Stomach (tissue), 4 donors: ENCODE results near the gene MUC16.

Source experiments
- POLR2A ChIP-seq, 4 donors: fragments of 450-650 bp; IDR thresholded peaks; one replicate each; pipeline ENCODE4 v1.6.1; 2016; ENCODE audit warnings: antibody characterized with exemption in 4 of 4, control low read depth in 2 of 4, mild to moderate bottlenecking in 1 of 4, moderate library complexity in 1 of 4
- POLR2AphosphoS5 ChIP-seq, 3 donors: sonication (generic); formaldehyde crosslinking; IDR thresholded peaks; one replicate each; pipeline ENCODE4 v1.6.1; 2016; ENCODE audit warnings: antibody characterized with exemption in 3 of 3
- TF ChIP-seq, protein P1 (sequence below), 7 experiments: fragments of 450-650 bp in 4 of 7; fragments of 200-600 bp in 3 of 7; sonication (generic) in 3 of 7; IDR thresholded peaks; one replicate each; pipeline ENCODE4 v1.5.1; 2016 to 2019; ENCODE audit warnings: antibody characterized with exemption in 7 of 7, control low read depth in 2 of 7, mild to moderate bottlenecking in 1 of 7

DNA sequence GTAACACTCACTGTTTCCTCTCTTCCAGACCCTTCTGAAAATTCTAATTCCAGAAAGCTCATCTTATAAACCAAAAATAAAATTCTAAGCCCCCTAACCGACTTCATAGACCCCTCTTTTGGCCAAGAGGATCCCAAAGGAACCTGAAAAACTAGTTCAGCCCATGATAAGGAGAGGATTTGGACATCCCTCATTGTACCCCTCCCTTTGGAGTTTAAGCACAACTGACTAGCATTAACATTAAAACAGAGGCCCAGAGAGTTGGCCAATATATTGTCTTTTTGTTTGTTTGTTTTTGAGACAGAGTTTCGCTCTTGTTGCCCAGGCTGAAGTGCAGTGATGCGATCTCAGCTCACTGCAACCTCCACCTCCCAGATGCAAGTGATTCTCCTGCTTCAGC is 34.2 kb upstream of the MUC16 start:
- no peak for TF ChIP-seq POLR2AphosphoS5 (IDR thresholded peaks at IDR 0.05)
- TF ChIP-seq POLR2A (IDR thresholded peaks at IDR 0.05) = no peak
- TF ChIP-seq, protein P1, sequence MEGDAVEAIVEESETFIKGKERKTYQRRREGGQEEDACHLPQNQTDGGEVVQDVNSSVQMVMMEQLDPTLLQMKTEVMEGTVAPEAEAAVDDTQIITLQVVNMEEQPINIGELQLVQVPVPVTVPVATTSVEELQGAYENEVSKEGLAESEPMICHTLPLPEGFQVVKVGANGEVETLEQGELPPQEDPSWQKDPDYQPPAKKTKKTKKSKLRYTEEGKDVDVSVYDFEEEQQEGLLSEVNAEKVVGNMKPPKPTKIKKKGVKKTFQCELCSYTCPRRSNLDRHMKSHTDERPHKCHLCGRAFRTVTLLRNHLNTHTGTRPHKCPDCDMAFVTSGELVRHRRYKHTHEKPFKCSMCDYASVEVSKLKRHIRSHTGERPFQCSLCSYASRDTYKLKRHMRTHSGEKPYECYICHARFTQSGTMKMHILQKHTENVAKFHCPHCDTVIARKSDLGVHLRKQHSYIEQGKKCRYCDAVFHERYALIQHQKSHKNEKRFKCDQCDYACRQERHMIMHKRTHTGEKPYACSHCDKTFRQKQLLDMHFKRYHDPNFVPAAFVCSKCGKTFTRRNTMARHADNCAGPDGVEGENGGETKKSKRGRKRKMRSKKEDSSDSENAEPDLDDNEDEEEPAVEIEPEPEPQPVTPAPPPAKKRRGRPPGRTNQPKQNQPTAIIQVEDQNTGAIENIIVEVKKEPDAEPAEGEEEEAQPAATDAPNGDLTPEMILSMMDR (IDR thresholded peaks at IDR 0.05) = no peak
